Left lung (tissue), 10 donors: Measurements from ENCODE around the gene CTAGE1. TPM values are rescaled to one million over a fixed set of nuclear protein-coding genes. Genes with fewer than 3 reads are reported as not detected.

ENCODE experiments used
- ATAC-seq: fragments of 200-7000 bp; cut with Tn5 transposase; one replicate; pipeline ENCODE4 v1.9.1; 2020; ENCODE audit warnings: moderate library complexity
- DNase-seq, 4 donors: peaks; one replicate each; pipeline ENCODE4 v3.0.0-alpha.2; 2013 to 2020
- H3K27ac ChIP-seq, 2 donors: fragments of 200-600 bp; sonication (generic) in 1 of 2; one replicate each; pipeline versions ENCODE4 v1.5.0 to v1.8.0; 2020 to 2021
- H3K27me3 ChIP-seq, 2 donors: fragments of 200-600 bp; sonication (generic) in 1 of 2; one replicate each; pipeline versions ENCODE4 v1.5.0 to v1.8.0; 2020 to 2021
- H3K36me3 ChIP-seq, 2 donors: fragments of 200-600 bp; sonication (generic) in 1 of 2; one replicate each; pipeline versions ENCODE4 v1.5.0 to v1.8.0; 2020 to 2021
- H3K4me1 ChIP-seq, 2 donors: fragments of 200-600 bp; one replicate each; pipeline ENCODE4 v1.8.0; 2021
- H3K4me3 ChIP-seq, 2 donors: fragments of 200-600 bp; sonication (generic) in 1 of 2; one replicate each; pipeline versions ENCODE4 v1.5.0 to v1.8.0; 2020 to 2021; ENCODE audit warnings: mild to moderate bottlenecking in 1 of 2
- H3K9me3 ChIP-seq, 2 donors: fragments of 200-600 bp; sonication (generic) in 1 of 2; one replicate each; pipeline versions ENCODE4 v1.5.0 to v1.8.0; 2020 to 2021
- intact Hi-C, 2 donors: fragments of 100-400 bp; cut with DNase I; formaldehyde crosslinking; loops; one replicate each; pipeline versions ENCODE4 v1.11.2 to v1.14.2; 2022
- polyA plus RNA-seq, 6 donors: library from polyadenylated mRNA; unstranded; fragments of 120-200 nt; gene quantifications; one replicate each; pipeline ENCODE4 v1.2.1, GENCODE V29; 2013; ENCODE audit not compliant: insufficient read length in 6 of 6
- total RNA-seq, 2 donors: library from RNA; stranded (reverse); fragmentation: NEBNext Ultra II Directional; extraction: Animal tissue kit (Norgen Biotek cat#: 25700); gene quantifications; one replicate each; pipeline ENCODE4 v1.2.1, GENCODE V29; 2021
- TF ChIP-seq, protein P1 (sequence below), 2 donors: fragments of 200-600 bp; sonication (generic) in 1 of 2; IDR thresholded peaks; one replicate each; pipeline versions ENCODE4 v1.5.0 to v1.8.0; 2021; ENCODE audit warnings: antibody characterized with exemption in 2 of 2
- donor health status: DM: no; HTN: yes; CAD: no.
- donor health status: DM: no; HTN: no; CAD: no.

Gene CTAGE1
- total and polyA plus RNA-seq, 8 donors = 0.04 to 0.11 TPM; not detected in 6

DNA sequence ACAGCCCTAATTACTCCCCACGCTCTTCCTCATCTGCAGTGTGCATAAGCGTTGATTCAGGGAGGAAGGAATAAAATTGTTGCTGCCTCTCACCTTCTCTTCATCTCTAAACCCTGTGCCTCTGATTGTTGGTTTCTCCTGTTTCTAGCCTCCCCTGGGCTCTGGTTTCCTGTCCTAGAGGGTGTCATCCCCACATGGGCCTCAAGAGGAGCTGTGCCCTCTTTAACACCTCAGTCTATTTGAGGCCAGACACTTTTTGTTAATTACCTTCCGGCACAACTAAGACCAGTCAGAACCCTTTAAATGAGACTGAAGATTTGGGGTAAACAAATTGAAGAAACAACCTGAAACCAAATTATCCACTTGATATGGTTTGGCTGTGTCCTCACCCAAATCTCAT, 9.7 kb downstream of the CTAGE1 start:
- DNase-seq = no peak
- TF ChIP-seq, protein P1, sequence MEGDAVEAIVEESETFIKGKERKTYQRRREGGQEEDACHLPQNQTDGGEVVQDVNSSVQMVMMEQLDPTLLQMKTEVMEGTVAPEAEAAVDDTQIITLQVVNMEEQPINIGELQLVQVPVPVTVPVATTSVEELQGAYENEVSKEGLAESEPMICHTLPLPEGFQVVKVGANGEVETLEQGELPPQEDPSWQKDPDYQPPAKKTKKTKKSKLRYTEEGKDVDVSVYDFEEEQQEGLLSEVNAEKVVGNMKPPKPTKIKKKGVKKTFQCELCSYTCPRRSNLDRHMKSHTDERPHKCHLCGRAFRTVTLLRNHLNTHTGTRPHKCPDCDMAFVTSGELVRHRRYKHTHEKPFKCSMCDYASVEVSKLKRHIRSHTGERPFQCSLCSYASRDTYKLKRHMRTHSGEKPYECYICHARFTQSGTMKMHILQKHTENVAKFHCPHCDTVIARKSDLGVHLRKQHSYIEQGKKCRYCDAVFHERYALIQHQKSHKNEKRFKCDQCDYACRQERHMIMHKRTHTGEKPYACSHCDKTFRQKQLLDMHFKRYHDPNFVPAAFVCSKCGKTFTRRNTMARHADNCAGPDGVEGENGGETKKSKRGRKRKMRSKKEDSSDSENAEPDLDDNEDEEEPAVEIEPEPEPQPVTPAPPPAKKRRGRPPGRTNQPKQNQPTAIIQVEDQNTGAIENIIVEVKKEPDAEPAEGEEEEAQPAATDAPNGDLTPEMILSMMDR (IDR thresholded peaks at IDR 0.05) = no peak
- Histone ChIP-seq H3K27ac (no peak overlapping the region), H3K36me3 (no peaks in the 10 kb centered on the region), H3K27me3 (no peaks in the 10 kb centered on the region), H3K4me1 (no peaks in the 10 kb centered on the region), H3K9me3 (peaks cover 0 to 27% of the 10 kb centered on the region in 2 donors), H3K4me3 (no peak overlapping the region)
- ATAC-seq = no peak
- intact Hi-C loops = no loop called here

DNA sequence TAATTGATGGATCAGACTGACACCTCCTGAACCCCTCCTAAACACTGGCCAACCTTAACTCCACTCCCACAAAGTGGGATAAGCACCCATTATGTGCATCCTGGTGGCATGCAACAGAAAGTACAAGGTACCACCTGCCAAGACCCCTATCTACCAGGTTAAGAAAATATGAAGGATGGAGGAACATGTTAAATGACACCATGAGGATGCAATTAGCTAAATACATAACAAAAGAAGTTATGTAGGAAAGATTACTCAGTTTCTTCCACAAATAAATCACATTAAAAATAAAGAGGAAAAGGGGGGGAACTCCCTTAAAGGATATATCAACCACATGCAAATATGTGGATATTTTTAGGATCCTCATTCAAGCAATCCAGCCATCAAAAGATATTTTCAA, 12.6 kb downstream of the CTAGE1 start:
- H3K27ac ChIP-seq = no peak overlapping the region
- TF ChIP-seq, protein P1 (IDR thresholded peaks at IDR 0.05) = no peak
- H3K36me3 ChIP-seq = no peaks in the 10 kb centered on the region
- no peak for DNase-seq
- H3K4me3 ChIP-seq = no peak overlapping the region
- no peaks in the 10 kb centered on the region for H3K4me1 ChIP-seq
- H3K27me3 ChIP-seq = no peaks in the 10 kb centered on the region
- ATAC-seq = no peak
- H3K9me3 ChIP-seq = peaks cover 0 to 27% of the 10 kb centered on the region in 2 donors
- intact Hi-C loops = no loop called here

DNA sequence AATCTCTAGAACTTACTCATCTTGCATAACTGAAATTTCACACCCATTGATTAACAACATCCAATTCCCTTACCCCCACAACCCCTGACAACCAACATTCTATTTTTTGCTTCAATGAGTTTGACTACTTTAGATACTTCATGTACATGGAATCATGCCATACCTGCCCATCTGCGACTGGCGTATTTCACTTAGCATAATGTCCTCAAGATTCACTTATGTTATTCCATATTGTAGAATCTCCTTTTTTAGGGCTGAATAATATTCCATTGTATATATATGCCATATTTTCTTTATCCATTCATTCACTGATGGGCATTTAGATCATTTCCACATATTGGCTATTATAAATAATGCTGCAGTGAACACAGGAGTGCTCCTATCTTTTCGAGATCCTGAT, 13.8 kb downstream of the CTAGE1 start:
- ATAC-seq (no peak), DNase-seq (no peak)
- intact Hi-C loops = no loop called here
- Histone ChIP-seq H3K4me1 (no peaks in the 10 kb centered on the region), H3K4me3 (no peak overlapping the region), H3K36me3 (no peaks in the 10 kb centered on the region), H3K9me3 (peaks cover 0 to 27% of the 10 kb centered on the region in 2 donors), H3K27ac (no peak overlapping the region), H3K27me3 (no peaks in the 10 kb centered on the region)
- TF ChIP-seq, protein P1 (IDR thresholded peaks at IDR 0.05) = no peak

DNA sequence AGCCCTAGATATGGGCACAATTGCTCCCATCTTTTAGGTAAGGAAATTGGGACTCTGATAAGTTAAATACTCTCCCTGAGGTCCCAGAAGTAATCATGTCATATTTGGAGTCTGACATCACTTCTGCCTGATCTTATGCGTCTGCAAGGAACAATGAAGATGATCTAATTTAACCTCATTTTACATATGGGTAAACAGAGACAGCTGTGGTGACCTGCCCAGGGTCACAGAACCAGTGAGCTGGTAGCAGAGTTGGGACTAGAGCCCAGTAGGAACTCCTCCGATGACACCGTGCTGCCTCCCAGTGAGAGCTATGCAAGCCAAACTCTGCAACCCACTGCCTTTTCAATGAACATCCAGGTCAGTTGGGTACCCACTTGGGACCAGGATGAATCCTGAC, 17.8 kb downstream of the CTAGE1 start:
- TF ChIP-seq, protein P1 (IDR thresholded peaks at IDR 0.05) = no peak
- Histone ChIP-seq H3K27me3 (no peaks in the 10 kb centered on the region), H3K36me3 (no peaks in the 10 kb centered on the region), H3K4me3 (no peak overlapping the region), H3K27ac (no peak overlapping the region), H3K9me3 (peaks cover 0 to 12% of the 10 kb centered on the region in 2 donors), H3K4me1 (no peaks in the 10 kb centered on the region)
- DNase-seq = no peak
- intact Hi-C loops = no loop called here
- ATAC-seq = no peak

DNA sequence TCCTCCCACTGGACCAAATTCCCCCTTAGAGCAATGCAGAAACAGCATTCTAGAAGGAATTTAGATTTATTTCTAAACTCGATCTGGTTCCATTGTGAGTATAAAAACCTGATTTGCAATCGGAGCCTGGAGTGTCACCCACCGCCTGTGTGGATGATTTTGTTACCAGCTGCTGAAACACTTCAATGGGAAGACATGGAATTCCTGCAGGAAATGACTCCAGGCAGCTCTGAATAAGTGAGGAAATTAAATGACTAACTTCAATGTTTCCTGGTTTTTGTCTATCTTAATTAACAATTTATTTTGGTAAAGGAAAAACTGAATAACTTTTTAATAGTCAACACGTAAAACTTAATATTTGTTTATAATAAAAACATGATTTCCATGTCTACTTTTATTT, 19.3 kb downstream of the CTAGE1 start:
- DNase-seq (peak in 1 of 4 donors; percentile 13), ATAC-seq (no peak)
- Histone ChIP-seq H3K27ac (no peak overlapping the region), H3K36me3 (no peaks in the 10 kb centered on the region), H3K27me3 (no peaks in the 10 kb centered on the region), H3K9me3 (no peaks in the 10 kb centered on the region), H3K4me1 (no peaks in the 10 kb centered on the region), H3K4me3 (no peak overlapping the region)
- TF ChIP-seq, protein P1 (IDR thresholded peaks at IDR 0.05) = no peak
- intact Hi-C loops = no loop called here
